Testis (tissue), 2 donors: Measurements from ENCODE around the gene LEMD3.

Source experiments
- POLR2A ChIP-seq: fragments of 450-650 bp; IDR thresholded peaks from one replicate; pipeline ENCODE4 v1.6.1; 2017; ENCODE audit warnings: antibody characterized with exemption, mild to moderate bottlenecking, moderate library complexity
- TF ChIP-seq, protein P1 (sequence below), 3 experiments: fragments of 450-650 bp in 2 of 3; fragments of 200-600 bp in 1 of 3; sonication (generic) in 1 of 3; IDR thresholded peaks; one replicate each; pipeline ENCODE4 v1.5.1; 2016 to 2019; ENCODE audit warnings: antibody characterized with exemption in 3 of 3, mild to moderate bottlenecking in 2 of 3, moderate library complexity in 1 of 3

DNA sequence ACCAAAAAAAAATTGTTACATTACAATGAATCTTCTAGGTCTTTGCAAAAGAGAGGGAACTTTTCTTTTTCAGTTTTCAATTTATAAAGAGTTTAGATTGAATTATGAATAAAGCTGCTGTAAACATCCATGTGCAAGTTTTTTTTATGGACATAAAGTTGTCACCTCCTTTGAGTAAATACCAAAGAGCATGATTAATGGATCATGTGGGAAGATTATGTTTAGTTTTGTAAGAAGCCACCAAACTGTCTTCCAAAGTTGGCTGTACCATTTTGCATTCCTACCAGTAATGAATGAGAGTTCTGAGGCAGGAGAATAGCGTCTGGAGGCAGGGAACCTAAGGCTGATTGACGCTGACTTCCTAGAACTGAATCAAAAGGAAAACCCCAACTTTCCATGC is 30.2 kb downstream of the LEMD3 start:
- TF ChIP-seq, protein P1, sequence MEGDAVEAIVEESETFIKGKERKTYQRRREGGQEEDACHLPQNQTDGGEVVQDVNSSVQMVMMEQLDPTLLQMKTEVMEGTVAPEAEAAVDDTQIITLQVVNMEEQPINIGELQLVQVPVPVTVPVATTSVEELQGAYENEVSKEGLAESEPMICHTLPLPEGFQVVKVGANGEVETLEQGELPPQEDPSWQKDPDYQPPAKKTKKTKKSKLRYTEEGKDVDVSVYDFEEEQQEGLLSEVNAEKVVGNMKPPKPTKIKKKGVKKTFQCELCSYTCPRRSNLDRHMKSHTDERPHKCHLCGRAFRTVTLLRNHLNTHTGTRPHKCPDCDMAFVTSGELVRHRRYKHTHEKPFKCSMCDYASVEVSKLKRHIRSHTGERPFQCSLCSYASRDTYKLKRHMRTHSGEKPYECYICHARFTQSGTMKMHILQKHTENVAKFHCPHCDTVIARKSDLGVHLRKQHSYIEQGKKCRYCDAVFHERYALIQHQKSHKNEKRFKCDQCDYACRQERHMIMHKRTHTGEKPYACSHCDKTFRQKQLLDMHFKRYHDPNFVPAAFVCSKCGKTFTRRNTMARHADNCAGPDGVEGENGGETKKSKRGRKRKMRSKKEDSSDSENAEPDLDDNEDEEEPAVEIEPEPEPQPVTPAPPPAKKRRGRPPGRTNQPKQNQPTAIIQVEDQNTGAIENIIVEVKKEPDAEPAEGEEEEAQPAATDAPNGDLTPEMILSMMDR (IDR thresholded peaks at IDR 0.05), result no peak
- no peak for TF ChIP-seq POLR2A
